Measurements from ENCODE around the gene KDELR3. TPM values are rescaled to one million over a fixed set of nuclear protein-coding genes. Genes with fewer than 3 reads are reported as not detected.

Gene KDELR3
- total RNA-seq, 2 experiments from 2014 or later = 0.57 to 0.77 TPM

DNA sequence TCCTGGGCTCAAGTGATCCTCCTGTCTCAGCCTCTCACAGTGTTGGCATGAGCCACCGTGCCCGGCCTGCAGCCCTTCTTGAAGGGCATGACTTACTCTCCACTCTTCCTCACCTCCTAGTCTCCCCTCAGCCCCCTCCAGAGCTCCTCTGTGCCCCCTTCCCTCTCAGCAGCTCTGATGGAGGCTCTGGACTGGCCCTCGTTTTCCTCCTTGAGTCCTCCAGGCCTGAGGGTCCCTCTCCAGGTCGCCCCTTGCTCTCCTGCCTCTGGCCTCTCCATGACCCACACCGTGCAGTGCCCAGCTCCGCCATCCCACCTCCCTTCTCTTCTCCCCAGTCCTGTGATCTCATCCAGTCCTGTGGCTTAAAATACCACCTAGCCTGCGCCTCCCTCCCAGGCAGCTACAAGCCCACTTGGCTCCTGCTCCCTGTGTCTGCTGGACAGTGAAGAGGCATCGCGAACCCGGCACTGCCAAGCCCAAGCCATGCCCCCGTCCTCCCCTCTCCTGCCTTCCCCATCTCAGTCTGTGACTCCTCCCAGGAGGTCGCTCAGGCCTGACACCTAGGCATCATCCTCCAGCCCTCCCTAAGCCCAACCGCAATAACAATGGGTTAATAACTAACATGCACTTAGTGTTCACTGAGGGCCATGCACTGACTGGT, 24.8 kb upstream of the KDELR3 start:
- Mint-ChIP-seq H3K9me3 (no peaks in the 10 kb centered on the region), H3K4me3 (no peak overlapping the region), H3K36me3 (ENCODE audit: low read depth) (no peaks in the 10 kb centered on the region), H3K4me1 (ENCODE audit: low read depth) (no peaks in the 10 kb centered on the region), H3K27ac (no peak overlapping the region), H3K27me3 (ENCODE audit: low read depth) (no peaks in the 10 kb centered on the region)
- intact Hi-C loops (cut with micrococcal nuclease) = no loop called here
- CTCF ChIA-PET = interaction anchor here (0.5 to 1.2 kb wide), 2 partner anchors 23 to 219 kb away, joined by 3 read pairs; no protein-coding TSS in a partner anchor
- DNase-seq = no peak

DNA sequence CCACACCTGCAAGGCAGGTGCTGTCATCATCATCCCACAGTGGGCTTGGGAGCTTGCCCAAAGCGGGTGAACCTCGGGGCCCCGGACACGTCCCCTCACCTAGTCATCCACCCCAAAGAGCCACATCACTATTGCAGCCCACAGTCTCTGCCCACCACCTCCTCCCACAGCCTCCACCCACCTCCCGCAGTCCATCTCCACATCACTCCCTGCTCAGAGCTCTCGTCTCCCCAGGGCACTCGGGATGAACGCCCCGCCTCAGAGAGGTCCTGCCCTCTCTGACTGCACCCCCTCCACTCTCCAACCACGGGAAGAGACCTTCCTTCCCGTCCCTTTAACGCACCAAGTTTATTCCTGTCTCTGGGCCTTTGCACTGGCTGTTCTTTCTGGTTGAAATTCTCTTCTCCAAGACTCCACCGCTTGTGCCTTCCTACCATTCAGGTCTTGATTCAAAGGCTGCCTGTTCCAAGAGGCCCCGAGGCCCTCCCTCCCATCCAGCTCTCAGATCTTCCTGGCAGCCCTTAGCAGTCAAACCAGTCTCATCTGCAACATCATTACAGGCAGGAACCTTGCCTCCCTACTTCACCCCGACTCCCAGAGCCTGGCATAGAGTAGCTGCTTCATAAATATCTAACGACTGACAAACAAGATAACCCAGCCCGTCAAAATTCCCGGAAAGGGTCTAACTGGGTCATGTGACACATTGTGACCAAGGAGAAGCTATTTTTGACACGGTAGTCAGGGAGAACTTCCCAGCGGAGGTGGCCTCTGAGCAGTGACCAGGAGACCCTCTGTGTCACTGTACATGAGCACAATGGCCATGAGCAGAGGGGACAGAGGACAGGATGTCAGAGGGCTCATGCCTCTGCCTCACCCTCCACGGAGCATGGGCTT, 24.0 kb upstream of the KDELR3 start:
- intact Hi-C loops (cut with micrococcal nuclease) = no loop called here
- no peak overlapping the region for H3K27ac Mint-ChIP-seq
- CTCF ChIA-PET = interaction anchor here (0.5 to 0.6 kb wide), 2 partner anchors 219 to 228 kb away, joined by 3 read pairs; no protein-coding TSS in a partner anchor
- no peaks in the 10 kb centered on the region for H3K36me3 Mint-ChIP-seq (ENCODE audit: low read depth)
- H3K4me1 Mint-ChIP-seq (ENCODE audit: low read depth) = no peaks in the 10 kb centered on the region
- H3K27me3 Mint-ChIP-seq (ENCODE audit: low read depth) = no peaks in the 10 kb centered on the region
- H3K9me3 Mint-ChIP-seq = no peaks in the 10 kb centered on the region
- H3K4me3 Mint-ChIP-seq = no peak overlapping the region
- no peak for DNase-seq

DNA sequence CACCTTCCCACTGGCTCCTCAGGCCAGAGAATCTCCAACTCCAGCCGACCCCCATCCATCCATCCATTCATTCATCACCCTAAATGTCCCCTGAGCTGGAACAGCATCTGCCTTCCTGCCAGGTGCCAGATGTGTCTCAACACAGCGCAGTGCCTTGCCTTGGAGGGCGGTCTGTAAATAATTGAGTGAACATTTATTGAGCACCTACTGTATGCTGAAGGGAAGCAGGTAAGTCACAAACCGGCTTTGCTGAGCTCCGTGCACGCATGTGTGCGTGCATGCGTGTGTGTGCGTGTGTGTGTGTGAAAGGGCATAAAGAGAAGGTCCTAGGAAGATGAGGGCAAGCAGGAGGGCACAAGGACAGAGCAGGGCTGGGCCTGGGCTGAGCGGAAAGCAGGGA, 23.1 kb upstream of the KDELR3 start:
- H3K4me1 Mint-ChIP-seq (ENCODE audit: low read depth) = no peaks in the 10 kb centered on the region
- CTCF ChIA-PET = no interaction called here
- no peak overlapping the region for H3K27ac Mint-ChIP-seq
- no peaks in the 10 kb centered on the region for H3K27me3 Mint-ChIP-seq (ENCODE audit: low read depth)
- DNase-seq = no peak
- no peaks in the 10 kb centered on the region for H3K36me3 Mint-ChIP-seq (ENCODE audit: low read depth)
- no peak overlapping the region for H3K4me3 Mint-ChIP-seq
- H3K9me3 Mint-ChIP-seq = no peaks in the 10 kb centered on the region
- intact Hi-C loops (cut with micrococcal nuclease) = no loop called here

DNA sequence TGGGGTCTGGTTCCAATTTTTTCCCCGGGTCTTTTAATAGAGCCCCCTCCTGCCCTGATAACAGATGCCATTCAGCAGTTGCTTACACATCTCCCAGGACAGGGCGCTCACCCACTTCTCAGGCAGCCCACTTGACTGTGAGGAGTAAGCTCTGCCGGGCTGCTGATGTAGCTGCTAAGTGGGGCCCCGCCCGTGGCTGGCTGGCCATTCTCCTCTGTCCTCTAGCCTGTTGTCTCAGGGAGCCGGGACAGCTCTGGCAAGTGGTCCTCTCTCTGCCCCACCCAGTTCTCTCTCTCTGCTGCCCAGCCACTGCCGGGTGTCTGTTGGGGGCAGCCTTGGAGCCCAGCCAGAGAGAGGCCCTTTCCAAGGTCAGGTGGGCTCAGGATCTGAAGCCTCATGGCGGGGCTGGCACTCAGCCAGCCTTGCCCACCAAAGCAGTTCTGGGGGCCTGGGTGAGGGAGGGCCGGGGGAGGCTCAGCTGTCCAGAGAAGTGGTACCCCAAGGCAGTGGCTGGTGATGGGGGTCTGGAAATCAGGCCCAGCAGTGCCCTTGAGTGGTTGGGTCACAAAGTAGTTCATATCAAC, 21.8 kb upstream of the KDELR3 start:
- DNase-seq = no peak
- Mint-ChIP-seq H3K36me3 (ENCODE audit: low read depth) (no peaks in the 10 kb centered on the region), H3K27ac (no peak overlapping the region), H3K9me3 (no peaks in the 10 kb centered on the region), H3K4me1 (ENCODE audit: low read depth) (no peaks in the 10 kb centered on the region), H3K27me3 (ENCODE audit: low read depth) (peaks cover 10% of the 10 kb centered on the region), H3K4me3 (no peak overlapping the region)
- intact Hi-C loops (cut with micrococcal nuclease) = no loop called here
- CTCF ChIA-PET = interaction anchor here (0.6 kb wide), 1 partner anchor 343 kb away, joined by 3 read pairs; no protein-coding TSS in a partner anchor

DNA sequence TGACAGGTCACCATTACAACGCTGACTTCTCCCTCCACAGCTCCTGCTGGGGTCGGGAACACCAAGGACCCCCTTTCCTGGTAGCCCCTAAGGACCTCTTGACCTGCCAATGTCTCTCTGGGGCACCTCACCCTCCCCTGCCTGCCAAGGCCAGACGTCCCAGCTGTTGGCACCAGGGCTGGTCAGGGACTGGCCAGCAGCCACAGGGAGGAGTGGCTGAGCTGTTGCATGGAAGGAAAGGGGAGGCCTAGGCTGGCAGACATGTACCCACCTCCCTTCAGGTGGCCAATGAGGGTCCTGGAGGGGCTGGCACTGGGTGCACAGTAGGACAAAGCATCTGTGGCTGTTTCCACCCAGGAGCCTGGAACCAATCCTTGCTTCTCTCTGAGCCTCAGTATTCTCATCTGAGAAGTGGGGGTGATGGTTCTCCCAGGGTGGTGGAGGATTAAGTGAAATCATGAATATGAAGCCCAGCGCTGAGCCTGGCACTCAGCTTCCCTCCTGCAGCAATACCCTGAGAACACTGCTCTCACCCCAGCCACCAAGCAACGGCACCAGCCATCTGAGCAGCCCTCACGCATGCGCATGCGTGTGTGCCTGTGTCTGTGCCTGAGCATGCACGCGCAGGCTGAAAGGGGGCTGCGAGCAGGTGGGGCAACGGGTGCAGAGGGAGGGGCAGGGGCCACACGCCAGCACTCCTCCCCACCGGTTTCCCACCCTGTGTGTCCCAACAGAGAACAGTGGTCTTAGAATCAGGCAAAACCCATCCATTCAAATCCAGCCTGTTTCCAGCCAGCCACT, 18.8 kb upstream of the KDELR3 start:
- Mint-ChIP-seq H3K36me3 (ENCODE audit: low read depth) (no peaks in the 10 kb centered on the region), H3K9me3 (no peaks in the 10 kb centered on the region), H3K27ac (no peak overlapping the region), H3K4me1 (ENCODE audit: low read depth) (no peaks in the 10 kb centered on the region), H3K27me3 (ENCODE audit: low read depth) (peaks cover 29% of the 10 kb centered on the region), H3K4me3 (no peak overlapping the region)
- intact Hi-C loops (cut with micrococcal nuclease) = no loop called here
- no peak for DNase-seq
- CTCF ChIA-PET = no interaction called here

DNA sequence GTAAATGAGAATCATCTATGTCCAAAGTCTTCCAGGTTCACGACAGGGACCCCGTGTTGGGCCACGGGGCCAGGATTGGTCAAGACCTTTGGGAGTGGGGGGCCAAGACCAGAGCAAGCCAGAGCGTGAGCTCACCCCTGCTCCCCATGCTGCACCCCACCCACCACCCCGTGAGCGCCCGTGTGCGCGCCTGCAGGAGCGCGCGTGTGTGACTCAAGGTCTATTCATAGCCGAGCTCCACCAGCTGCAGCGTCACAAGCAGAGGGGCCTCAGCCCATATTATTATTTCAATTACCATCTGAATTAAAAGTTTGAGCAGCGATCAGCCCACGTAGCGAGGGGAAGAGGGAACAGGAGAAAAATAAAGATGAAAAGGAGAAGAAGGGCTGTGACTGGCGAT, 18.1 kb upstream of the KDELR3 start:
- Mint-ChIP-seq H3K4me3 (no peak overlapping the region), H3K9me3 (no peaks in the 10 kb centered on the region), H3K27ac (no peak overlapping the region), H3K36me3 (ENCODE audit: low read depth) (no peaks in the 10 kb centered on the region), H3K27me3 (ENCODE audit: low read depth) (peaks cover 33% of the 10 kb centered on the region), H3K4me1 (ENCODE audit: low read depth) (peaks cover 4% of the 10 kb centered on the region)
- DNase-seq = no peak
- intact Hi-C loops (cut with micrococcal nuclease) = no loop called here
- CTCF ChIA-PET = no interaction called here

DNA sequence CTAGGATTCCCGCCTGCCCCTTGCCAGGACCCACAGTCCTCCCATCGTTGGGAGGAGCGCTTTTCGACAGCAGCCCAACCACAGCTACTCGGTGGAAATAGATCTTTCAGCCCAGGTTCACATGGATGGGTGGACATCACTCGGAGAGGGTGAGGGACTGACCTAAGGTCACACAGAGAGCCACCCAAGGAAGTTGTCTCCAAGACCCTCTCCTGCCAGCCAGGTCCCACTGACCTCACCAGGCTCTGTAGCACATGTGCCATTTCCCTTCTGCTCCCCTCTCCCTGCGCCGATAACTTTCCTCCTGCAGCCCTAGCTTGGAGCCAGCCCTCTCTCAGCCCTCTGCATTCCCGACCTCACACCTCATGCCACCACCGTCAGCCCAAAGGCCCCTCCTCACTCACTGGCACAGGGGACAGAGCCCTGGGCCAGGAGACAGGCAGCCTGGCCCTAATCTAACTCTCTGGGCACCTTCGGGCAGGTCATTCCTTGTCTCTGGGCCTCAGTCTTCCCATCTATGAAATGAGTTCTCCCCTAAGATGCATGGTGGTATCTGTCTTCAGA, 17.6 kb upstream of the KDELR3 start:
- CTCF ChIA-PET = no interaction called here
- DNase-seq = no peak
- Mint-ChIP-seq H3K4me3 (no peak overlapping the region), H3K9me3 (no peaks in the 10 kb centered on the region), H3K27me3 (ENCODE audit: low read depth) (peaks cover 33% of the 10 kb centered on the region), H3K4me1 (ENCODE audit: low read depth) (peaks cover 4% of the 10 kb centered on the region), H3K36me3 (ENCODE audit: low read depth) (no peaks in the 10 kb centered on the region), H3K27ac (no peak overlapping the region)
- intact Hi-C loops (cut with micrococcal nuclease) = no loop called here

DNA sequence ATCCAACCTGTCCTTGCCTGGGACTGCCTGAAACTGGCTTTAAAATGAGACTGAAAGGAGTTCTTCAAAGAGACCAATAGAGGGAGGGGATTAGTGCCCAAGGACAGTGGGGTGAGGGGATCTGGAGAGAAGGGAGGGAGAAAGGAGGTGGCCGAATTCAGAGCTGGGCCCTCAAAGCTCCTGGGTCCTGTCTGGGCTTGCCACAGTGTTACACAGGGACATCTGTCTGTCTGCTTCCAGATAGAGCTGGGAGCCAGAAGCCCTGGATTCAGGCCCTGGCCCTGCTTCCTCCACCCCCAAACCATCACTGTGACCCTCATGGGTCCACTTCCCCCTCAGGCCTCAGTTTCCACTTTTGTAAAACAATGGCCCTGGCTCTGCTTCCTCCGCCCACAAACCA, 16.5 kb upstream of the KDELR3 start:
- CTCF ChIA-PET = no interaction called here
- no peak overlapping the region for H3K27ac Mint-ChIP-seq
- intact Hi-C loops (cut with micrococcal nuclease) = no loop called here
- peaks cover 36% of the 10 kb centered on the region for H3K27me3 Mint-ChIP-seq (ENCODE audit: low read depth)
- no peaks in the 10 kb centered on the region for H3K9me3 Mint-ChIP-seq
- H3K4me3 Mint-ChIP-seq = no peak overlapping the region
- H3K36me3 Mint-ChIP-seq (ENCODE audit: low read depth) = no peaks in the 10 kb centered on the region
- H3K4me1 Mint-ChIP-seq (ENCODE audit: low read depth) = peaks cover 7% of the 10 kb centered on the region
- DNase-seq = no peak

DNA sequence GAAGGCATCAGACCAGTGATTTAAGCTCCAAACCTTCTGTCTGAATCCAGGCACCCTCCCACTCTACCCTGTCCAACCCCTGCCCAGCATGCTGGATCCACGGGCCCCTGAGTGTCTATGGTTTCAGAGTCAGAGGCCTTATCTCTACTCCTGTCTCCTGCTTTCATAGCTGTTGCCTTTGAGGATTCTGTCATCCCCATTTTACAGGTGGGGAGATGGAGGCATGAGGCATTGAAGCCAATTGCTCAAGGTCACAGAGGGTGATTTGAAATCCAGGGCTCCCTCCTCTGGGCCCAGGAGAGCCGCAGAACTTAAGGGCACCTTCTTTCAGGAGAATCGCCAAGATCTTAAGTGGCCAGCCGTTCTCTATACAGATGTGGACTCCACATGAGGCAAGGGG, 16.0 kb upstream of the KDELR3 start:
- Mint-ChIP-seq H3K9me3 (no peaks in the 10 kb centered on the region), H3K4me1 (ENCODE audit: low read depth) (peaks cover 9% of the 10 kb centered on the region), H3K27ac (no peak overlapping the region), H3K4me3 (no peak overlapping the region), H3K27me3 (ENCODE audit: low read depth) (peaks cover 41% of the 10 kb centered on the region), H3K36me3 (ENCODE audit: low read depth) (no peaks in the 10 kb centered on the region)
- intact Hi-C loops (cut with micrococcal nuclease) = no loop called here
- CTCF ChIA-PET = no interaction called here
- no peak for DNase-seq

DNA sequence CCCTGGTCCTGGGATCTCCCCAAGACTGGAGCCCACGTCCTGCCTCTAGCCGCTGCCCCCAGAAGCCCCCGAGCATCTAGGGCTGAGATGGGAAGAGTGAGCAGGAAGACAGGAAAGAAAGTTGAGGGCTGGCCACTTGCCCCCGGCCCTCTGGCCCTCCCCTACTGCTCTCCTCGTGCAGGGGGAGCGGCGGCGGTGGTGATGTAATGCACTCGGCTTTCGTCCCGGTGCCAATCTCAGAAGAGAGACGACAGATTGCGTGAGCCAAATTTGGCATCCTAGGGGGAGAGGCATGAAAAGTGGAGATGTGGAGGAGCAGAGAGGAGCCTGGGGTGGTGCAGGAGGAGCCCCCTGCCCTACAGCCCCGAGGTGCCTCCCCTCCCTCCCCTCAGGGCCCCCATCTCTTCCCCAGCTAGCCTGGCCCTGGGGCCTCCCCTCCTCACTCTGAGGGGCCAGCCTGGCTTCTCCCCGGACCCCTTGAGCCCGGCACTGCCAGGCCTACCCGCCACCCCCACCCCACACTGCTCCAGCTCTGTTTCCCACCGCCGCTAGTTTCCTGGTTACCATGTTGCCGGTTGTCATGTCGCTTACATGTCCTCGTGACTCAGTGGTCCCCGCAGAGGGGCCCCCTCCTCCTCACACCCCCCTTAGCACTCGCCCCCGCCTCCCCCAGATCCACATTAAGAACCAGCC, 15.4 kb upstream of the KDELR3 start:
- H3K27ac Mint-ChIP-seq = no peak overlapping the region
- H3K36me3 Mint-ChIP-seq (ENCODE audit: low read depth) = no peaks in the 10 kb centered on the region
- no peak overlapping the region for H3K4me3 Mint-ChIP-seq
- H3K4me1 Mint-ChIP-seq (ENCODE audit: low read depth) = peaks cover 9% of the 10 kb centered on the region
- intact Hi-C loops (cut with micrococcal nuclease) = no loop called here
- no peaks in the 10 kb centered on the region for H3K9me3 Mint-ChIP-seq
- H3K27me3 Mint-ChIP-seq (ENCODE audit: low read depth) = peaks cover 47% of the 10 kb centered on the region
- no peak for DNase-seq
- CTCF ChIA-PET = no interaction called here

DNA sequence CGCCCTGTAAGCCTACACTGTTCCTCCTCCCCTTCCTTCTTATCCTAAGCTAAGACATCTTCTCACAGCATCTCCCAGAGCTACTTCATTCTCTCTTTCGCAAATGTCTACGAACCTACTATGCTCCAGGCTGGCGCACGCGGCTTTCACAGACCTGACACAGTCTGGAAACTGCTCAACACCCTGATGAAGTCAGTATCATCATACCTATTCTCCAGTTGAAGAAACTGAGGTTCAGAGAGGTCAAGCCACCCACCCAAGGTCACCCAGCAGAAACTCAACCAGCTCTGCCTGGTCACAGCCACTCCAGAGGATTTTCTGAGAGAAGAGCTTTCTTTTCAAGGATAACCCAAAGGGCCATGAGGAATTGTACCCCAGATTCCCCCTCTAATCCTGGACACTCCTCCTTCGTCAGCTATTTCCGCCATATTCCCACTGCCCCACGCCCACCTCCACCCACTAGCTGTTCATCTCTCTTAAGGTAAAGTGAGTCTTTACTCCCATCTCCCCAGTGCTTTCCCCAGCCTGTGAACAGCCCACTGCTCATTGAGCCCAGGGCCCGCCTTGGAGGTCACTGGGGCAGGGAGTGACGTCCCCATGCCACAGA, 14.7 kb upstream of the KDELR3 start:
- H3K4me3 Mint-ChIP-seq = no peak overlapping the region
- intact Hi-C loops (cut with micrococcal nuclease) = no loop called here
- no peak for DNase-seq
- H3K27ac Mint-ChIP-seq = no peak overlapping the region
- peaks cover 9% of the 10 kb centered on the region for H3K4me1 Mint-ChIP-seq (ENCODE audit: low read depth)
- no peaks in the 10 kb centered on the region for H3K36me3 Mint-ChIP-seq (ENCODE audit: low read depth)
- CTCF ChIA-PET = no interaction called here
- peaks cover 52% of the 10 kb centered on the region for H3K27me3 Mint-ChIP-seq (ENCODE audit: low read depth)
- no peaks in the 10 kb centered on the region for H3K9me3 Mint-ChIP-seq

All from activated naive CD4-positive, alpha-beta T cell treated with anti-CD3 and anti-CD28 coated beads for 36 hours (primary cell).